Fibroblast of pulmonary artery (primary cell): ENCODE measurements around the gene ARHGEF11.

Experiments
- DNase-seq: peaks from one replicate; pipeline ENCODE4 v3.0.0-alpha.2; 2010; ENCODE audit warnings: low read depth
- H3K4me3 ChIP-seq: replicated peaks from 2 replicates; pipeline ENCODE4 v1.5.1; 2011; ENCODE audit warnings: low read depth, mild to moderate bottlenecking, control low read depth, low read length, moderate library complexity
- TF ChIP-seq, protein P1 (sequence below): IDR thresholded peaks from 2 replicates; pipeline ENCODE4 v1.5.1; 2011; ENCODE audit warnings: mild to moderate bottlenecking, control low read depth, low read length, inconsistent platforms; ENCODE audit errors: missing control alignments

Gene ARHGEF11

DNA sequence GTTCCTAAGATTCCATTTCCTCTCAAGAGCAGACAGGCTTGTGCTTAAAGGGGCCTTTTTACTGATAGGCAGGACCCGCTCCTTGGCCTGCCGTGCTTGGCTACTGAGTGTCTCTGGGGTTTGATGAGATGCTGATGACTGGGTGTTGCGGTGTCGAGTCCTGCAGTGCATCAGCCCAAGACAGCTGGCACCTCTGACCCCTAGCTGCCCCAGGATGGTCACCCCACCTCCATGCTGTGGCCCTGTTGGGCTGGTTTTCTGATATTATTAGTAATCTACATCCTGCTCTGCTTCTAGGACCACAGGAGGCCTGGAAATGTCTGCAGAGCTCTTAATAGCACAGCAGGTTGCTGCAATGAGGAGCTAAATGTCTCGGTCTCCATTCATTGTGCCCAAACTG lies 96.4 kb downstream of the ARHGEF11 start:
- H3K4me3 ChIP-seq: no peak overlapping the region
- TF ChIP-seq, protein P1, sequence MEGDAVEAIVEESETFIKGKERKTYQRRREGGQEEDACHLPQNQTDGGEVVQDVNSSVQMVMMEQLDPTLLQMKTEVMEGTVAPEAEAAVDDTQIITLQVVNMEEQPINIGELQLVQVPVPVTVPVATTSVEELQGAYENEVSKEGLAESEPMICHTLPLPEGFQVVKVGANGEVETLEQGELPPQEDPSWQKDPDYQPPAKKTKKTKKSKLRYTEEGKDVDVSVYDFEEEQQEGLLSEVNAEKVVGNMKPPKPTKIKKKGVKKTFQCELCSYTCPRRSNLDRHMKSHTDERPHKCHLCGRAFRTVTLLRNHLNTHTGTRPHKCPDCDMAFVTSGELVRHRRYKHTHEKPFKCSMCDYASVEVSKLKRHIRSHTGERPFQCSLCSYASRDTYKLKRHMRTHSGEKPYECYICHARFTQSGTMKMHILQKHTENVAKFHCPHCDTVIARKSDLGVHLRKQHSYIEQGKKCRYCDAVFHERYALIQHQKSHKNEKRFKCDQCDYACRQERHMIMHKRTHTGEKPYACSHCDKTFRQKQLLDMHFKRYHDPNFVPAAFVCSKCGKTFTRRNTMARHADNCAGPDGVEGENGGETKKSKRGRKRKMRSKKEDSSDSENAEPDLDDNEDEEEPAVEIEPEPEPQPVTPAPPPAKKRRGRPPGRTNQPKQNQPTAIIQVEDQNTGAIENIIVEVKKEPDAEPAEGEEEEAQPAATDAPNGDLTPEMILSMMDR: no peak
- no peak for DNase-seq

DNA sequence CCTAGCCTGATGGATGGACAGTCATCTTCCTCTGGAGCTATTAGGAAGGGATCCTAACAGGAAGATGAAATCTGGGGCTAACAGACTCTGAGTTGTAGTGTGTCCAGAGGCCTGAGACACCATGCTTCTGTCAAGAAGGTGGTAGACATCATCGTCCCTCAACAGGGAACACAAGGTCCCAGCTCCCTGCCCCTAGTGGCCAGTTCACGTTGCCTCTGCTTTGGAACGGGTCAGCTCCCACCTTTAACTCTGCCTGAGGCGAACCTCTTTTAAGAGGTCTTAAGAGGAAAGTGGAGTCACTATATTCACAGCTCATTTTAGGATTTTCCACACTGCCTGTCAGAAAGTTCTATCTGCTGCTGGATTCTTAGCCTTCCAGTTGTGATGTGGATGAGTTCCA lies 96.8 kb downstream of the ARHGEF11 start:
- TF ChIP-seq, protein P1: peak; percentile 39
- H3K4me3 ChIP-seq: no peak overlapping the region
- no peak for DNase-seq

DNA sequence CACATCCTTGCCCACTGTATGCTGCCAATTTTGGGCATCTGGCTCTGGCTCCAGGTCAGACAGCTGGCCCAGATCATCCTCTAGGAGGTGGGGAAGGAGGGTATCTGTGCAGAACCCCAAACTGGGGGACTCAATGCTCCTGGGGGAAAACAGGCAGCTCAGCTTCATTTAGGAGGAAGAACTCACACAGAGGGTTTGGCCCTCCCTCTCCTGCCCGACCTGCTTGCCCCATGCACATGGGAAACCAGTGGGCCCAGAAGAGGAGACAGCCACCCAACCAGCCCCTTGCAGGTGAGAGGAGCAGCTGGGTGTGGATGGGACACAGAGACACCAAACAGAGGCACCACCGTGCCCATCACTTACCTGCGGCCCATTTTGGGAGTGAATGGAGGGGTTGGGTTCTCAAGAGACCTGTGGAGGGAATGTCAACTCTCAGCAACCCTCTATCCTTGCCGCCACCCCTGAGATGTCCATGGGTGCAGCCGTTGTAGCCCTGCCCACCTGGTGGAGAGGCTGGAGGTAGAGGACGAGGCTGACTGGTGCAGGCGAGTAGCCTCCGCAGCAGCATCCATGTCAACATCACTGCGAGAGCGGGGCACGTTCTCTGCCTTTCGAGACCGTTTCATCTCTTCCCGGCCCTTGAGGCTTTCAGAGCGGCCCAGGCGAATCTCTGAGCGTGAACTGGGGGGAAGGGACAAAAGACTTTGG lies 97.6 kb downstream of the ARHGEF11 start:
- no peak overlapping the region for H3K4me3 ChIP-seq
- DNase-seq: no peak
- TF ChIP-seq, protein P1: no peak

DNA sequence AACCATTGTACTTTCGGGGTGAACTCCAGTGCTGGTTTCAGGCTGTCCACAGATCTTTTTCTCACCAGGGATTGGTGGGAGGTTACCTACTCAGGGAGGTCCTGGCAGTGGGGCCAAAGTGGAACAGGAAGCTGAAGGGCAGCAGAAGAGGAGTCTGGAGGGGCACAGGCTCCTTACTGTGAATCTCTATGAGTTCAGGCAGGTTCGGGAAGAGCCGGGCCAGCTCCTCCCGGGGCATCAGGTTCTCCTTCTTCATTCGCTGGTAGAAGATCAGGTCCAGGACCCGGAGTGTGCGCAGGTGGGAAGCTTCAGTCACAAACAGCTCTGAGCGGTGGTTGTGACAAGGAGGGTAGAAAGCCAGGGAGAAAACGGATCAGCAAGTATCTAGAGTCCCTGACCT lies 98.4 kb downstream of the ARHGEF11 start:
- TF ChIP-seq, protein P1: no peak
- no peak for DNase-seq
- no peak overlapping the region for H3K4me3 ChIP-seq

DNA sequence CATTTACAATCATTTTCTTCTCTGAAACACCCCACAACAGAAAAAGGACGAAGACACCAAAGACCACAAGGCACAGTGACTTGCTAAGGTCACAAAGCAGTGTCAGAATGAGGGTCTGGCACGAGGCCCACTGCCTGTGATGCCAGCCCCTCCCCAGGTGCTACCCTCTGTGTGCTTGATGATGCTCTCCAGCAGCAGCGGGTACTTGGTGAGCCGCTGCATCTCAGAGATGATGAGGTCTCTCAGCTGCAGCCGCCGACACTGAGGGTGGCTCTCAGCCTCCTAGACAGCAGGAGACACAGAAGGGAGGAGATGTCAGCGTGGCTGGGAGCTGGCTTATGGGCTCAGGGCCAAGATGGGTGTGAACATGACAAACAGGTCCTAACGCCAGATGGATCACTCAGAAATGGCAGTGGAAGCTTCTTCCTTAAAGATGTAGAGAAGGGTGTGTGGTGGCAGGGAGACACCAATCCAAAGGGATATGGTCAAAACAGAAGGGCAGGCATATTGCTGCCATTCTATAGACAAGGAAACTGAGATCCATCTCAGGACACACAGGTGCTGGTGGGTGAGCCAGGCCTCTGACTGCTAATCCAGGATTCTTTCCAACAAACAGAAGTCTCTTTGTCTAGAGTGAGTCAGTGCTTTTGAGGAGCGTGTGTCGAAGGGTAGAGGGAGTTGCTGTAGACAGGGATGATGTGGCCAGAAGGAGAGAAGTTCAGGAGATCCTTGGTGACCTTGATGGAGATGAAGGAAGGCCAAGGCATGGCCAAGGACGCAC lies 99.5 kb downstream of the ARHGEF11 start:
- TF ChIP-seq, protein P1: no peak
- no peak for DNase-seq
- H3K4me3 ChIP-seq: no peak overlapping the region

DNA sequence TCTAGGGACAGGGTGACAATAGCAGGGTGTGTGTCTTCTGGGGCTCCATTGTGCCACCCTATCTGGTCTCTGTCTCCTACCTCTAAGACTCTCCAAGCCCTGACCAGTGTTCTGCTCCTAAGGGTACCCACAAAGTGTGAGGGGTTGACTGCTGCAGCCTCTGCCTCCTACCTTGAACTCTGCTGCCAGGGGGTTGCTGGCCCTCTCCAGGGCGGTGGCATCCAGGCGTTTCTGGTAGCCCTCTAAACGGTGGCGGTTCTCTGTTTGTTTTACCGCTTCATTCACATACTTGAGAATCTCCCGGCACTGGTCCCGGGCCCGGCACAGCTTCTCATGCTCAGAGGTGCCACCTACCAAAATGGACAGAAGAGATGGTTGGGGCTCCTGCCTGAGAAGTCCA lies 100.7 kb downstream of the ARHGEF11 start:
- no peak for DNase-seq
- TF ChIP-seq, protein P1: no peak

DNA sequence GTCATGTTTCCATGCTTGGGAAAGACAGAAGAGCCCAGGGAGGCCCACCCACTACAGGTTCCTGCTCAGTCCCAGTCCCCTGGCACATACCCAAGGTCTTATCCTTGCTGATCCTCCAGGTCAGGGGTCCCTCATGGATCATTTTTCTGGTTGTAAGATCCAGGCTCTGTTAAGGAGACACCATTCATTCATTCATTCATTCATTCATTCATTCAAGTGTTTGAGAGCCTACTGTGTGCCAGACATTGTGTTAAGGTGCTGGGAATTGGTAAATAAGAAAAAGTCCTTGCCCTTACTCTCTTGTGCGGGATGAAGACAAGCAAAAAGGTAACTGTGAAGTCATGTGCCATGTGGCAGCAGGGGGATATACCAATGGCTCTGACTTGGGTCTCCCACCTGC lies 101.3 kb downstream of the ARHGEF11 start:
- no peak for DNase-seq
- TF ChIP-seq, protein P1: no peak
- H3K4me3 ChIP-seq: no peak overlapping the region

More for the DNA sequence above, 100.7 kb downstream of the ARHGEF11 start:
- no peak overlapping the region for H3K4me3 ChIP-seq
